IMR-90 (cell line): ENCODE data around the gene CNGA1. TPM values are rescaled to one million over a fixed set of nuclear protein-coding genes. Genes with fewer than 3 reads are reported as not detected.

Source experiments
- ATAC-seq: fragments of 200-7000 bp; cut with Tn5 transposase; 2 replicates; pipeline ENCODE4 v1.9.1; 2020; ENCODE audit warnings: low read depth, mild to moderate bottlenecking, moderate library complexity
- BruUV-seq: library from RNA; stranded (reverse); fragments of 400-500 nt; replicated peaks from 2 replicates; lab custom pipeline; 2021; lab: Mats Ljungman, UMichigan
- CTCF ChIA-PET: fragments of 300-600 bp; formaldehyde crosslinking; extraction: SDS; loops from one replicate; lab custom pipeline; 2021; ENCODE audit warnings: antibody characterized with exemption; lab: Yijun Ruan, JAX
- POLR2A ChIA-PET: fragments of 300-600 bp; sonication (Branson Sonifier 250); formaldehyde crosslinking; loops from one replicate; lab custom pipeline; 2022; ENCODE audit warnings: antibody characterized with exemption; ENCODE audit not compliant: unreplicated experiment; lab: Charles Lee
- DNase-seq: peaks from one replicate; pipeline ENCODE4 v3.0.0; 2013
- H2AFZ ChIP-seq: replicated peaks from 2 replicates; pipeline ENCODE3; 2013; ENCODE audit warnings: low read length, mild to moderate bottlenecking; ENCODE audit not compliant: poor library complexity
- H2AK5ac ChIP-seq: 2 replicates; pipeline ENCODE4 v1.6.1; 2013; ENCODE audit warnings: low read depth, low read length, inconsistent platforms
- H2AK9ac ChIP-seq: replicated peaks from 2 replicates; pipeline ENCODE3; 2013; ENCODE audit warnings: mild to moderate bottlenecking, low read depth, low read length, moderate library complexity; ENCODE audit not compliant: poor library complexity
- H2BK120ac ChIP-seq: 2 replicates; pipeline ENCODE4 v1.6.1; 2013; ENCODE audit warnings: low read depth, low read length, inconsistent platforms
- H2BK15ac ChIP-seq: 3 replicates; pipeline ENCODE4 v1.6.1; 2013; ENCODE audit warnings: low read depth, low read length, inconsistent platforms
- H2BK20ac ChIP-seq: 2 replicates; pipeline ENCODE4 v1.6.1; 2013; ENCODE audit warnings: low read depth, mild to moderate bottlenecking, inconsistent platforms, low read length, moderate library complexity
- H2BK5ac ChIP-seq: 2 replicates; pipeline ENCODE4 v1.6.1; 2013; ENCODE audit warnings: mild to moderate bottlenecking, low read depth, low read length, inconsistent platforms; ENCODE audit not compliant: poor library complexity, severe bottlenecking
- H3K14ac ChIP-seq: replicated peaks from 2 replicates; pipeline ENCODE4 v1.6.1; 2013; ENCODE audit warnings: low read depth, low read length, inconsistent platforms
- H3K18ac ChIP-seq: 2 replicates; pipeline ENCODE4 v1.6.1; 2013; ENCODE audit warnings: low read depth, low read length, control low read depth
- H3K23ac ChIP-seq: 2 replicates; pipeline ENCODE4 v1.6.1; 2013; ENCODE audit warnings: low read depth, low read length, inconsistent platforms
- H3K27ac ChIP-seq: 2 replicates; pipeline ENCODE4 v1.5.1; 2013; ENCODE audit warnings: mild to moderate bottlenecking, control low read depth, low read length; ENCODE audit not compliant: insufficient read depth
- H3K27me3 ChIP-seq: 2 replicates; pipeline ENCODE4 v1.6.1; 2013; ENCODE audit warnings: low read length; ENCODE audit not compliant: control insufficient read depth, insufficient read depth
- H3K36me3 ChIP-seq: 2 replicates; pipeline ENCODE4 v1.6.1; 2013; ENCODE audit warnings: low read length, mixed read lengths; ENCODE audit not compliant: control insufficient read depth, insufficient read depth
- H3K4ac ChIP-seq: 2 replicates; pipeline ENCODE4 v1.6.1; 2013; ENCODE audit warnings: low read depth, low read length, inconsistent platforms
- H3K4me1 ChIP-seq: 2 replicates; pipeline ENCODE4 v1.6.1; 2013; ENCODE audit warnings: low read length, mixed read lengths; ENCODE audit not compliant: control insufficient read depth, insufficient read depth
- H3K4me2 ChIP-seq: 2 replicates; pipeline ENCODE4 v1.6.1; 2013; ENCODE audit warnings: low read depth, mild to moderate bottlenecking, control low read depth, low read length, moderate library complexity
- H3K4me3 ChIP-seq: 2 replicates; pipeline ENCODE4 v1.5.1; 2013; ENCODE audit warnings: low read depth, mild to moderate bottlenecking, control low read depth, low read length, moderate library complexity; ENCODE audit not compliant: insufficient read depth
- H3K56ac ChIP-seq: 2 replicates; pipeline ENCODE4 v1.6.1; 2013; ENCODE audit warnings: low read length, inconsistent platforms; ENCODE audit not compliant: insufficient read depth; ENCODE audit errors: extremely low read depth
- H3K79me1 ChIP-seq, 2 experiments: 2 replicates each; pipeline ENCODE4 v1.6.1; 2013; ENCODE audit warnings: low read length in 2 of 2, inconsistent platforms in 1 of 2, low read depth in 1 of 2
- H3K9ac ChIP-seq: 2 replicates; pipeline ENCODE4 v1.6.1; 2013; ENCODE audit warnings: low read depth, low read length, control low read depth
- H3K9me1 ChIP-seq: 2 replicates; pipeline ENCODE4 v1.6.1; 2013; ENCODE audit warnings: low read length, inconsistent platforms; ENCODE audit not compliant: insufficient read depth
- H3K9me3 ChIP-seq: 2 replicates; pipeline ENCODE4 v1.6.1; 2013; ENCODE audit warnings: low read length; ENCODE audit not compliant: control insufficient read depth, insufficient read depth
- H4K20me1 ChIP-seq: 2 replicates; pipeline ENCODE4 v1.6.1; 2013; ENCODE audit warnings: low read length, inconsistent platforms; ENCODE audit not compliant: insufficient read depth
- H4K5ac ChIP-seq: 2 replicates; pipeline ENCODE4 v1.6.1; 2013; ENCODE audit warnings: mild to moderate bottlenecking, low read depth, low read length, control low read depth
- H4K8ac ChIP-seq, 2 experiments: 2 replicates each; pipeline ENCODE4 v1.6.1; 2013; ENCODE audit warnings: low read depth in 2 of 2, low read length in 2 of 2, control low read depth in 1 of 2, inconsistent platforms in 1 of 2
- H4K91ac ChIP-seq: 2 replicates; pipeline ENCODE4 v1.6.1; 2013; ENCODE audit warnings: low read depth, low read length, inconsistent platforms; ENCODE audit not compliant: insufficient read depth
- CEBPB ChIP-seq: IDR thresholded peaks from 2 replicates; pipeline ENCODE4 v1.6.1; 2012; ENCODE audit warnings: low read depth, low read length, improper control_type of control experiment
- CTCF ChIP-seq: conservative IDR thresholded peaks from 2 replicates; pipeline ENCODE4 v1.5.1; 2012; ENCODE audit warnings: mild to moderate bottlenecking, low read depth, low read length, improper control_type of control experiment
- ELK1 ChIP-seq: fragments of 150-350 bp; IDR thresholded peaks from 2 replicates; pipeline ENCODE4 v1.6.1; 2016; ENCODE audit warnings: low read depth, mild to moderate bottlenecking, low read length, moderate library complexity, borderline replicate concordance
- FOS ChIP-seq: fragments of 150-350 bp; IDR thresholded peaks from 2 replicates; pipeline ENCODE4 v1.6.1; 2016; ENCODE audit warnings: low read depth, low read length
- MAFK ChIP-seq: IDR thresholded peaks from 2 replicates; pipeline ENCODE4 v1.6.1; 2012; ENCODE audit warnings: low read depth, low read length, improper control_type of control experiment
- MAZ ChIP-seq: IDR thresholded peaks from 2 replicates; pipeline ENCODE4 v1.6.1; 2012; ENCODE audit warnings: low read depth, mild to moderate bottlenecking, low read length, improper control_type of control experiment, moderate library complexity, borderline replicate concordance
- MXI1 ChIP-seq: IDR thresholded peaks from 2 replicates; pipeline ENCODE4 v1.6.1; 2012; ENCODE audit warnings: low read depth, mild to moderate bottlenecking, low read length, moderate library complexity, borderline replicate concordance
- NFE2L2 ChIP-seq: fragments of 150-350 bp; IDR thresholded peaks from 2 replicates; pipeline ENCODE4 v1.6.1; 2016; ENCODE audit warnings: low read depth, mild to moderate bottlenecking, low read length
- POLR2A ChIP-seq: IDR thresholded peaks from 2 replicates; pipeline ENCODE4 v1.6.1; 2012; ENCODE audit warnings: mild to moderate bottlenecking, low read depth, low read length
- RAD21 ChIP-seq: IDR thresholded peaks from 2 replicates; pipeline ENCODE4 v1.6.1; 2012; ENCODE audit warnings: low read length, improper control_type of control experiment
- RFX5 ChIP-seq: IDR thresholded peaks from 2 replicates; pipeline ENCODE4 v1.8.0; 2012; ENCODE audit warnings: low read depth, mild to moderate bottlenecking, low read length, moderate library complexity
- SMC3 ChIP-seq: fragments of 150-350 bp; IDR thresholded peaks from 2 replicates; pipeline ENCODE4 v1.6.1; 2016; ENCODE audit warnings: low read depth, mild to moderate bottlenecking, antibody characterized with exemption, low read length, moderate library complexity
- WGBS, 2 experiments: methylation state at CpG; one replicate each; pipeline versions ENCODE4 v1.1.5 to v1.1.7; 2013; ENCODE audit warnings: missing lambda C conversion rate in 2 of 2; ENCODE audit not compliant: insufficient read length in 1 of 2; ENCODE audit errors: extremely low coverage in 2 of 2; 5-methylcytosine and 5-hydroxymethylcytosine counted together
- dilution Hi-C: fragments of 300-500 bp; cut with HindIII; formaldehyde crosslinking; loops from one replicate; pipeline ENCODE4 v1.14.3; 2018; ENCODE audit warnings: low sequenced_read_pairs; ENCODE audit not compliant: unreplicated experiment
- in situ Hi-C: fragments of 300-500 bp; cut with MboI; formaldehyde crosslinking; loops from 3 replicates; pipeline ENCODE4 v1.14.3; 2019; ENCODE audit warnings: low sequenced_read_pairs, inconsistent platforms, mixed read lengths
- intact Hi-C: fragments of 100-400 bp; cut with micrococcal nuclease; formaldehyde crosslinking; loops from 2 replicates; pipeline ENCODE4 v1.10.0; 2022
- polyA plus RNA-seq, 3 experiments: library from polyadenylated mRNA; depleted of rRNA; stranded (reverse); fragments of >200 nt; gene quantifications; 2 replicates each; pipeline ENCODE4 v1.2.3, GENCODE V29; 2012; ENCODE audit warnings: low replicate concordance in 1 of 3
- total RNA-seq: library from RNA; depleted of rRNA; stranded (reverse); fragments of >200 nt; gene quantifications from 2 replicates; pipeline ENCODE4 v1.2.3, GENCODE V29; 2012

Gene CNGA1
- total and polyA plus RNA-seq, 2 of the 4 experiments (the other 2 are of a cell fraction), result not detected

GRCh38 chr4:48018112-48018511 is 1.6 kb upstream of the CNGA1 start:
- no peak for ATAC-seq
- no peak for TF ChIP-seq MAFK
- TF ChIP-seq RFX5, result no peak
- no peak for TF ChIP-seq FOS
- no peak for TF ChIP-seq NFE2L2
- TF ChIP-seq MXI1, result no peak
- no peak for TF ChIP-seq CTCF
- no peak for TF ChIP-seq CEBPB
- TF ChIP-seq RAD21, result no peak
- no peak for TF ChIP-seq MAZ
- TF ChIP-seq SMC3, result no peak
- no peak for TF ChIP-seq ELK1
- no peak for TF ChIP-seq POLR2A
- Histone ChIP-seq H4K91ac (no peak overlapping the region), H3K56ac (no peak overlapping the region), H2BK120ac (no peak overlapping the region), H4K20me1 (no peaks in the 10 kb centered on the region), H3K36me3 (no peaks in the 10 kb centered on the region), H3K4me2 (no peak overlapping the region), H2AK9ac (no peak overlapping the region), H3K79me1 (no peaks in the 10 kb centered on the region), H2BK5ac (no peak overlapping the region), H3K9me3 (no peaks in the 10 kb centered on the region), H2BK20ac (no peak overlapping the region), H3K4ac (no peak overlapping the region), H3K18ac (no peak overlapping the region), H3K23ac (no peak overlapping the region), H2BK15ac (no peak overlapping the region), H3K4me3 (no peak overlapping the region), H3K9ac (no peak overlapping the region), H2AFZ (no peak overlapping the region), H3K9me1 (no peaks in the 10 kb centered on the region; the same call in 1 of the 2 replicates), H3K14ac (no peak overlapping the region), H2AK5ac (no peak overlapping the region), H4K8ac (no peak overlapping the region), H3K4me1 (no peaks in the 10 kb centered on the region), H4K5ac (no peak overlapping the region), H3K27ac (no peak overlapping the region), H3K27me3 (peaks cover 12% of the 10 kb centered on the region)
- CTCF ChIA-PET, result interaction anchor here (0.6 kb wide), 1 partner anchor 79 kb away, joined by 3 read pairs; no protein-coding TSS in a partner anchor
- dilution Hi-C loops (no loop called here), in situ Hi-C loops (no loop called here), intact Hi-C loops (loop anchor here (5.0 kb wide), 2 partner anchors 69 to 124 kb away; no protein-coding TSS in a partner anchor)
- no TSS peak for BruUV-seq
- POLR2A ChIA-PET, result no interaction called here
- no CpG with 5 or more reads among the region's 2 CpGs for WGBS, 2 experiments
- no peak for DNase-seq
